HCT116 (cell line): Measurements from ENCODE around the gene EFR3B. TPM values are rescaled to one million over a fixed set of nuclear protein-coding genes. Genes with fewer than 3 reads are reported as not detected.

Source experiments
- ATAC-seq: fragments of 200-7000 bp; cut with Tn5 transposase; 2 replicates; pipeline ENCODE4 v1.9.1; 2020; ENCODE audit warnings: mild to moderate bottlenecking, moderate library complexity
- BruUV-seq: library from RNA; stranded (reverse); fragments of 400-500 nt; replicated peaks from 2 replicates; lab custom pipeline; 2021; lab: Mats Ljungman, UMichigan
- CTCF ChIA-PET: fragments of 300-600 bp; sonication (Branson Sonifier 250); formaldehyde crosslinking; loops from one replicate; lab custom pipeline; 2021; ENCODE audit warnings: antibody characterized with exemption; lab: Charles Lee
- POLR2A ChIA-PET: fragments of 300-600, 350-600 bp; sonication (Branson Sonifier 250); formaldehyde crosslinking; loops from one replicate; lab custom pipeline; 2021; ENCODE audit warnings: antibody characterized with exemption; lab: Charles Lee
- RAD21 ChIA-PET, 2 experiments: fragments of 300-600 bp; sonication (Branson Sonifier 250); formaldehyde crosslinking; loops; one replicate each; lab custom pipeline; 2023; ENCODE audit warnings: low total read pairs in 2 of 2; ENCODE audit not compliant: uncharacterized antibody in 2 of 2, unreplicated experiment in 2 of 2, low non-redundant PET in 1 of 2; lab: Charles Lee
- DNase-seq: peaks from one replicate; pipeline ENCODE4 v3.0.0-alpha.2; 2010; ENCODE audit warnings: low read depth, low spot score
- H2AFZ ChIP-seq: fragments of 200-600 bp; shearing (Covaris generic), sonication (generic); 2 replicates; pipeline ENCODE4 v1.6.1; 2017; ENCODE audit warnings: low read depth, mixed run types, mixed read lengths, antibody characterized with exemption, low read length; ENCODE audit not compliant: poor library complexity, severe bottlenecking
- H3K27ac ChIP-seq: 2 replicates; pipeline ENCODE4 v1.5.1; 2012; ENCODE audit warnings: low read depth, low read length
- H3K27me3 ChIP-seq: fragments of 200-600 bp; sonication (generic); 2 replicates; pipeline ENCODE4 v1.6.1; 2016; ENCODE audit warnings: mixed run types, low read length, mixed read lengths; ENCODE audit not compliant: insufficient read depth
- H3K36me3 ChIP-seq, 2 experiments: fragments of 200-500 bp in 1 of 2; fragments of 200-600 bp in 1 of 2; sonication (Bioruptor generic) in 1 of 2; sonication (generic) in 1 of 2; 2 replicates each; pipeline versions ENCODE4 v1.5.1 to v1.6.1; 2014 to 2016; ENCODE audit warnings: low read length in 2 of 2, inconsistent platforms in 1 of 2, mixed read lengths in 1 of 2, mixed run types in 1 of 2; ENCODE audit not compliant: insufficient read depth in 2 of 2, control insufficient read depth in 1 of 2
- H3K4me1 ChIP-seq, 2 experiments: fragments of 200-600 bp in 1 of 2; sonication (generic) in 1 of 2; 2 replicates each; pipeline versions ENCODE4 v1.5.1 to v1.6.1; 2012 to 2017; ENCODE audit warnings: low read length in 2 of 2, inconsistent platforms in 1 of 2, mild to moderate bottlenecking in 1 of 2, mixed read lengths in 1 of 2, mixed run types in 1 of 2, moderate library complexity in 1 of 2; ENCODE audit not compliant: insufficient read depth in 2 of 2, control insufficient read depth in 1 of 2
- H3K4me2 ChIP-seq: fragments of 200-600 bp; sonication (generic); 2 replicates; pipeline ENCODE4 v1.6.1; 2017; ENCODE audit warnings: mixed run types, low read length, mixed read lengths
- H3K4me3 ChIP-seq, 2 experiments: fragments of 200-600 bp in 1 of 2; sonication (generic) in 1 of 2; replicated peaks in 1 of 2; 2 replicates each; pipeline ENCODE4 v1.5.1; 2011 to 2016; ENCODE audit warnings: low read length in 2 of 2, control low read depth in 1 of 2, low read depth in 1 of 2, mild to moderate bottlenecking in 1 of 2, mixed read lengths in 1 of 2, mixed run types in 1 of 2
- H3K79me2 ChIP-seq: fragments of 200-600 bp; sonication (generic); 2 replicates; pipeline ENCODE4 v1.6.1; 2017; ENCODE audit warnings: mild to moderate bottlenecking, mixed run types, low read length, moderate library complexity, mixed read lengths; ENCODE audit not compliant: insufficient read depth
- H3K9ac ChIP-seq: fragments of 200-600 bp; sonication (generic); 2 replicates; pipeline ENCODE4 v1.6.1; 2016; ENCODE audit warnings: low read length, mixed read lengths
- H3K9me2 ChIP-seq: fragments of 200-600 bp; sonication (generic), shearing (Covaris generic); 2 replicates; pipeline ENCODE4 v1.6.1; 2017; ENCODE audit warnings: mixed run types, mild to moderate bottlenecking, moderate library complexity; ENCODE audit not compliant: insufficient read depth
- H3K9me3 ChIP-seq, 2 experiments: fragments of 200-500 bp in 1 of 2; fragments of 200-600 bp in 1 of 2; sonication (Bioruptor generic) in 1 of 2; sonication (generic) in 1 of 2; 2 replicates each; pipeline ENCODE4 v1.6.1; 2014 to 2017; ENCODE audit warnings: low read length in 2 of 2, mixed read lengths in 2 of 2, inconsistent platforms in 1 of 2, low read depth in 1 of 2, mild to moderate bottlenecking in 1 of 2, mixed run types in 1 of 2, moderate library complexity in 1 of 2; ENCODE audit not compliant: control insufficient read depth in 1 of 2, insufficient read depth in 1 of 2
- H4K20me1 ChIP-seq: fragments of 200-600 bp; sonication (generic), shearing (Covaris generic); 2 replicates; pipeline ENCODE4 v1.6.1; 2017; ENCODE audit warnings: mixed run types, mild to moderate bottlenecking, moderate library complexity; ENCODE audit not compliant: insufficient read depth
- CBX3 ChIP-seq: IDR thresholded peaks from 2 replicates; pipeline ENCODE4 v1.6.1; 2012; ENCODE audit warnings: low read depth
- CEBPB ChIP-seq: IDR thresholded peaks from 2 replicates; pipeline ENCODE4 v1.6.1; 2012; ENCODE audit warnings: low read depth
- CTCF ChIP-seq, 3 experiments: fragments of 200-600 bp in 1 of 3; sonication (generic) in 1 of 3; IDR thresholded peaks in 2 of 3; conservative IDR thresholded peaks in 1 of 3; 2 replicates each; pipeline ENCODE4 v1.5.1; 2012 to 2017; ENCODE audit warnings: low read depth in 2 of 3, low read length in 2 of 3, antibody characterized with exemption in 1 of 3, borderline replicate concordance in 1 of 3, control low read depth in 1 of 3, mild to moderate bottlenecking in 1 of 3, mixed read lengths in 1 of 3, mixed run types in 1 of 3, moderate library complexity in 1 of 3; ENCODE audit not compliant: insufficient read depth in 1 of 3
- EGR1 ChIP-seq: IDR thresholded peaks from 2 replicates; pipeline ENCODE4 v1.6.1; 2012; ENCODE audit warnings: low read depth
- ELF1 ChIP-seq: IDR thresholded peaks from 2 replicates; pipeline ENCODE4 v1.6.1; 2012; ENCODE audit warnings: low read depth, borderline replicate concordance
- EZH2 ChIP-seq: fragments of 200-600 bp; sonication (generic); IDR thresholded peaks from 2 replicates; pipeline ENCODE4 v1.6.1; 2017; ENCODE audit warnings: antibody characterized with exemption, mixed run types
- EZH2phosphoT487 ChIP-seq: fragments of 200-600 bp; IDR thresholded peaks from 2 replicates; pipeline ENCODE4 v1.6.1; 2018; ENCODE audit warnings: antibody characterized with exemption, borderline replicate concordance
- FOSL1 ChIP-seq: IDR thresholded peaks from 2 replicates; pipeline ENCODE4 v1.6.1; 2012; ENCODE audit warnings: low read depth
- JUND ChIP-seq: IDR thresholded peaks from 2 replicates; pipeline ENCODE4 v1.6.1; 2012
- POLR2AphosphoS5 ChIP-seq: IDR thresholded peaks from 2 replicates; pipeline ENCODE4 v1.6.1; 2011; ENCODE audit warnings: mild to moderate bottlenecking, low read depth, low read length, moderate library complexity
- RAD21 ChIP-seq: IDR thresholded peaks from 2 replicates; pipeline ENCODE4 v1.6.1; 2012; ENCODE audit warnings: low read depth, mild to moderate bottlenecking
- SIN3A ChIP-seq: IDR thresholded peaks from 2 replicates; pipeline ENCODE4 v1.6.1; 2012; ENCODE audit warnings: low read depth
- SRF ChIP-seq: IDR thresholded peaks from 2 replicates; pipeline ENCODE4 v1.6.1; 2012; ENCODE audit warnings: low read depth
- YY1 ChIP-seq: IDR thresholded peaks from 2 replicates; pipeline ENCODE4 v1.6.1; 2011; ENCODE audit warnings: low read length, low read depth, moderate library complexity, mild to moderate bottlenecking; ENCODE audit not compliant: insufficient replicate concordance; ENCODE audit errors: extremely low read depth
- ZFX ChIP-seq: fragments of 450-650 bp; IDR thresholded peaks from 2 replicates; pipeline ENCODE4 v1.6.1; 2017
- ZNF274 ChIP-seq: fragments of 200-500 bp; sonication (Bioruptor generic); IDR thresholded peaks from 2 replicates; pipeline ENCODE4 v1.6.1; 2014; ENCODE audit warnings: mild to moderate bottlenecking, low read depth, low read length, inconsistent platforms
- intact Hi-C: fragments of 100-400 bp; cut with micrococcal nuclease; formaldehyde crosslinking; loops from 2 replicates; pipeline ENCODE4 v1.10.0; 2022
- total RNA-seq: library from RNA; stranded (reverse); gene quantifications from one replicate; pipeline ENCODE4 v1.2.1, GENCODE V29; 2021; ENCODE audit not compliant: unreplicated experiment
- TF ChIP-seq, protein P1 (sequence below): IDR thresholded peaks from 2 replicates; pipeline ENCODE4 v1.6.1; 2011; ENCODE audit warnings: mild to moderate bottlenecking, low read length, moderate library complexity; ENCODE audit not compliant: insufficient replicate concordance; ENCODE audit errors: extremely low read depth
- TF ChIP-seq, protein P2 (sequence below): IDR thresholded peaks from 2 replicates; pipeline ENCODE4 v1.6.1; 2012
- TF ChIP-seq, protein P3 (sequence below): IDR thresholded peaks from 2 replicates; pipeline ENCODE4 v1.6.1; 2012; ENCODE audit warnings: low read depth

EFR3B gene
- total RNA-seq, 1 experiment from 2014 or later = 0.96 TPM

- H3K9me3 ChIP-seq = no peaks in the 10 kb centered on the region
- no peaks in the 10 kb centered on the region for H3K27me3 ChIP-seq
- H3K4me3 ChIP-seq = no peak overlapping the region
- no peaks in the 10 kb centered on the region for H4K20me1 ChIP-seq
- ChIA-PET RAD21 (no interaction called here), CTCF (interaction anchor here (1.2 kb wide), 1 partner anchor 141 kb away, joined by 3 read pairs; no protein-coding TSS in a partner anchor), POLR2A (no interaction called here)
- H3K79me2 ChIP-seq = no peaks in the 10 kb centered on the region
- TF ChIP-seq CEBPB (no peak), RAD21 (no peak), SIN3A (no peak), YY1 (no peak), EZH2 (no peak), ZNF274 (no peak), FOSL1 (no peak), CBX3 (no peak), EGR1 (no peak), SRF (no peak), JUND (no peak), CTCF (IDR thresholded peaks at IDR 0.05 in 2 of 3, conservative IDR thresholded peaks at IDR 0.05 in 1 of 3; ENCODE audit: borderline replicate concordance in 1 of 3, insufficient read depth in 1 of 3, low read depth in 2 of 3, low read length in 2 of 3) (no peak), ZFX (no peak), POLR2AphosphoS5 (no peak), EZH2phosphoT487 (no peak), ELF1 (no peak)
- TF ChIP-seq, protein P1, sequence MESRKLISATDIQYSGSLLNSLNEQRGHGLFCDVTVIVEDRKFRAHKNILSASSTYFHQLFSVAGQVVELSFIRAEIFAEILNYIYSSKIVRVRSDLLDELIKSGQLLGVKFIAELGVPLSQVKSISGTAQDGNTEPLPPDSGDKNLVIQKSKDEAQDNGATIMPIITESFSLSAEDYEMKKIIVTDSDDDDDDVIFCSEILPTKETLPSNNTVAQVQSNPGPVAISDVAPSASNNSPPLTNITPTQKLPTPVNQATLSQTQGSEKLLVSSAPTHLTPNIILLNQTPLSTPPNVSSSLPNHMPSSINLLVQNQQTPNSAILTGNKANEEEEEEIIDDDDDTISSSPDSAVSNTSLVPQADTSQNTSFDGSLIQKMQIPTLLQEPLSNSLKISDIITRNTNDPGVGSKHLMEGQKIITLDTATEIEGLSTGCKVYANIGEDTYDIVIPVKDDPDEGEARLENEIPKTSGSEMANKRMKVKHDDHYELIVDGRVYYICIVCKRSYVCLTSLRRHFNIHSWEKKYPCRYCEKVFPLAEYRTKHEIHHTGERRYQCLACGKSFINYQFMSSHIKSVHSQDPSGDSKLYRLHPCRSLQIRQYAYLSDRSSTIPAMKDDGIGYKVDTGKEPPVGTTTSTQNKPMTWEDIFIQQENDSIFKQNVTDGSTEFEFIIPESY = no peak
- TF ChIP-seq, protein P2, sequence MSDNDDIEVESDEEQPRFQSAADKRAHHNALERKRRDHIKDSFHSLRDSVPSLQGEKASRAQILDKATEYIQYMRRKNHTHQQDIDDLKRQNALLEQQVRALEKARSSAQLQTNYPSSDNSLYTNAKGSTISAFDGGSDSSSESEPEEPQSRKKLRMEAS = no peak
- TF ChIP-seq, protein P3, sequence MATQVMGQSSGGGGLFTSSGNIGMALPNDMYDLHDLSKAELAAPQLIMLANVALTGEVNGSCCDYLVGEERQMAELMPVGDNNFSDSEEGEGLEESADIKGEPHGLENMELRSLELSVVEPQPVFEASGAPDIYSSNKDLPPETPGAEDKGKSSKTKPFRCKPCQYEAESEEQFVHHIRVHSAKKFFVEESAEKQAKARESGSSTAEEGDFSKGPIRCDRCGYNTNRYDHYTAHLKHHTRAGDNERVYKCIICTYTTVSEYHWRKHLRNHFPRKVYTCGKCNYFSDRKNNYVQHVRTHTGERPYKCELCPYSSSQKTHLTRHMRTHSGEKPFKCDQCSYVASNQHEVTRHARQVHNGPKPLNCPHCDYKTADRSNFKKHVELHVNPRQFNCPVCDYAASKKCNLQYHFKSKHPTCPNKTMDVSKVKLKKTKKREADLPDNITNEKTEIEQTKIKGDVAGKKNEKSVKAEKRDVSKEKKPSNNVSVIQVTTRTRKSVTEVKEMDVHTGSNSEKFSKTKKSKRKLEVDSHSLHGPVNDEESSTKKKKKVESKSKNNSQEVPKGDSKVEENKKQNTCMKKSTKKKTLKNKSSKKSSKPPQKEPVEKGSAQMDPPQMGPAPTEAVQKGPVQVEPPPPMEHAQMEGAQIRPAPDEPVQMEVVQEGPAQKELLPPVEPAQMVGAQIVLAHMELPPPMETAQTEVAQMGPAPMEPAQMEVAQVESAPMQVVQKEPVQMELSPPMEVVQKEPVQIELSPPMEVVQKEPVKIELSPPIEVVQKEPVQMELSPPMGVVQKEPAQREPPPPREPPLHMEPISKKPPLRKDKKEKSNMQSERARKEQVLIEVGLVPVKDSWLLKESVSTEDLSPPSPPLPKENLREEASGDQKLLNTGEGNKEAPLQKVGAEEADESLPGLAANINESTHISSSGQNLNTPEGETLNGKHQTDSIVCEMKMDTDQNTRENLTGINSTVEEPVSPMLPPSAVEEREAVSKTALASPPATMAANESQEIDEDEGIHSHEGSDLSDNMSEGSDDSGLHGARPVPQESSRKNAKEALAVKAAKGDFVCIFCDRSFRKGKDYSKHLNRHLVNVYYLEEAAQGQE = no peak
- TF ChIP-seq, all 23 proteins: peak for 0
- Histone ChIP-seq H3K4me2 (no peak overlapping the region), H2AFZ (no peak overlapping the region), H3K27ac (no peak overlapping the region), H3K36me3 (no peaks in the 10 kb centered on the region), H3K9ac (no peak overlapping the region), H3K4me1 (peaks cover 0 to 20% of the 10 kb centered on the region in 2 experiments; a peak in 3 of 4 replicates), H3K9me2 (no peaks in the 10 kb centered on the region)
- DNase-seq (no peak), ATAC-seq (no peak)
- intact Hi-C loops = no loop called here
- BruUV-seq = no TSS peak
Measured at GRCh38 chr2:25115902-25116301, 74.0 kb downstream of the EFR3B start.
